Ascending aorta (tissue), 2 donors: ENCODE measurements around the gene DCANP1. TPM values are rescaled to one million over a fixed set of nuclear protein-coding genes. Genes with fewer than 3 reads are reported as not detected.

Experiments used
- DNase-seq, 2 donors: peaks; one replicate each; pipeline ENCODE4 v3.0.0-alpha.2; 2019; ENCODE audit warnings: low spot score in 2 of 2
- H3K27ac ChIP-seq, 2 donors: fragments of 200-600 bp; sonication (generic); one replicate each; pipeline ENCODE4 v1.5.1; 2016 to 2017; ENCODE audit warnings: mild to moderate bottlenecking in 1 of 2
- H3K27me3 ChIP-seq: fragments of 200-600 bp; sonication (generic); one replicate; pipeline ENCODE4 v1.5.1; 2017
- H3K36me3 ChIP-seq, 2 donors: fragments of 200-600 bp; sonication (generic); one replicate each; pipeline ENCODE4 v1.5.1; 2016
- H3K4me1 ChIP-seq, 2 donors: fragments of 200-600 bp; sonication (generic); one replicate each; pipeline ENCODE4 v1.5.1; 2016 to 2017; ENCODE audit warnings: mild to moderate bottlenecking in 1 of 2
- H3K4me3 ChIP-seq, 2 donors: fragments of 200-600 bp; sonication (generic); one replicate each; pipeline ENCODE4 v1.5.1; 2016 to 2017; ENCODE audit warnings: mild to moderate bottlenecking in 1 of 2
- H3K9me3 ChIP-seq, 2 donors: fragments of 200-600 bp; sonication (generic); one replicate each; pipeline ENCODE4 v1.5.1; 2016
- intact Hi-C: fragments of 100-400 bp; cut with DNase I; formaldehyde crosslinking; loops from one replicate; pipeline ENCODE4 v1.15.1; 2023
- total RNA-seq: library from RNA; depleted of rRNA; stranded (reverse); fragments of >200 nt; gene quantifications from one replicate; pipeline ENCODE4 v1.1.0, GENCODE V29; 2016
- TF ChIP-seq, protein P1 (sequence below), 3 experiments: fragments of 200-600 bp in 2 of 3; fragments of 450-650 bp in 1 of 3; sonication (generic) in 2 of 3; IDR thresholded peaks; one replicate each; pipeline ENCODE4 v1.5.1; 2016 to 2019; ENCODE audit warnings: antibody characterized with exemption in 3 of 3, mild to moderate bottlenecking in 1 of 3, moderate library complexity in 1 of 3

Gene DCANP1
- total RNA-seq, 1 donor from 2014 or later = not detected

DNA sequence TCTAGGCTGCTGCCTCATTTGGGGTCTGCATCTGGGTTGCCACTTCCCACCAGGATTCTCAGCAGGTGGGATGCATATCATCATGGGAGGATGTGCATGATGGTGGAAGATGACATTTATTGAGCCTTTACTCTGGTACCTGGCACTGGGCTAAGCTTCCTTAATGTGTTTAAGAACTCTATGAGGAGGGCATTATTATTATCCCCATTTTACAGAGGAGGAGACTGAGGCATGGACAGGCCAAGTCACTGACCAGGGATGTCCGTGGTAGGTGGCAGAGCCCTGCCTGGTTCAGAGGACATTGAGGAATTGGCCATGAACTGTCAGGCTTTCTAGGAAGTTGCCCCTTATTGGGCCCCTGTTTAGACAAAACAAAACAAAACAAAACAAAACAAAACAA, 36.1 kb upstream of the DCANP1 start:
- Histone ChIP-seq H3K27ac (no peak overlapping the region), H3K4me3 (no peak overlapping the region), H3K27me3 (no peaks in the 10 kb centered on the region), H3K4me1 (peaks cover 0 to 3% of the 10 kb centered on the region in 2 donors), H3K9me3 (no peaks in the 10 kb centered on the region), H3K36me3 (no peaks in the 10 kb centered on the region)
- TF ChIP-seq, protein P1, sequence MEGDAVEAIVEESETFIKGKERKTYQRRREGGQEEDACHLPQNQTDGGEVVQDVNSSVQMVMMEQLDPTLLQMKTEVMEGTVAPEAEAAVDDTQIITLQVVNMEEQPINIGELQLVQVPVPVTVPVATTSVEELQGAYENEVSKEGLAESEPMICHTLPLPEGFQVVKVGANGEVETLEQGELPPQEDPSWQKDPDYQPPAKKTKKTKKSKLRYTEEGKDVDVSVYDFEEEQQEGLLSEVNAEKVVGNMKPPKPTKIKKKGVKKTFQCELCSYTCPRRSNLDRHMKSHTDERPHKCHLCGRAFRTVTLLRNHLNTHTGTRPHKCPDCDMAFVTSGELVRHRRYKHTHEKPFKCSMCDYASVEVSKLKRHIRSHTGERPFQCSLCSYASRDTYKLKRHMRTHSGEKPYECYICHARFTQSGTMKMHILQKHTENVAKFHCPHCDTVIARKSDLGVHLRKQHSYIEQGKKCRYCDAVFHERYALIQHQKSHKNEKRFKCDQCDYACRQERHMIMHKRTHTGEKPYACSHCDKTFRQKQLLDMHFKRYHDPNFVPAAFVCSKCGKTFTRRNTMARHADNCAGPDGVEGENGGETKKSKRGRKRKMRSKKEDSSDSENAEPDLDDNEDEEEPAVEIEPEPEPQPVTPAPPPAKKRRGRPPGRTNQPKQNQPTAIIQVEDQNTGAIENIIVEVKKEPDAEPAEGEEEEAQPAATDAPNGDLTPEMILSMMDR (IDR thresholded peaks at IDR 0.05) = no peak
- no peak for DNase-seq
- intact Hi-C loops = no loop called here

GRCh38 chr5:135482381-135482933, 35.3 kb upstream of the DCANP1 start:
- H3K4me1 ChIP-seq = no peaks in the 10 kb centered on the region
- TF ChIP-seq, protein P1 (IDR thresholded peaks at IDR 0.05) = no peak
- H3K36me3 ChIP-seq = no peaks in the 10 kb centered on the region
- intact Hi-C loops = no loop called here
- H3K4me3 ChIP-seq = no peak overlapping the region
- no peaks in the 10 kb centered on the region for H3K27me3 ChIP-seq
- H3K27ac ChIP-seq = no peak overlapping the region
- DNase-seq = no peak
- H3K9me3 ChIP-seq = no peaks in the 10 kb centered on the region

- H3K36me3 ChIP-seq = no peaks in the 10 kb centered on the region
- intact Hi-C loops = no loop called here
- no peak overlapping the region for H3K27ac ChIP-seq
- no peaks in the 10 kb centered on the region for H3K4me1 ChIP-seq
- TF ChIP-seq, protein P1 (IDR thresholded peaks at IDR 0.05) = no peak
- H3K27me3 ChIP-seq = no peaks in the 10 kb centered on the region
- H3K9me3 ChIP-seq = no peaks in the 10 kb centered on the region
- DNase-seq = no peak
- no peak overlapping the region for H3K4me3 ChIP-seq
Measured at GRCh38 chr5:135481909-135482311, 34.8 kb upstream of the DCANP1 start.

DNA sequence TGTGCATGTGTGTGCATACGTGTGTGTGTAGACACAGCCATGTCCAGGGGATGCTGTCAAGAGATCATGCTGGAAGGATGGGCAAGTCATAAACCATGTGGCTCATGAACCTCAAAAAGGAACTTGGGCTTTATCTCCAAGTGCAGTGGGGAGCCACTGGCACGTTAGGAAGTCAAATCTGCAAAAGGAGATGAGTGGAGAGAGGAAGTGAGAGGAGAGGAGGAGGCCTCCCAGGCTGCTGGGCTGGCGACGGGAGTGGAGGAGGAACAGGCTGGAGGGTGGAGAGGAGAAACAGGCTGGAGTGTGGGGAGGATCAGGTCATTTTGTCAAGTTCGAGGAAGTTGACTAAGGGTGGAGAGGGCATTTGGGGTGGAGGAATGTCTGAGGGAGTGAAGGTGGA, 34.2 kb upstream of the DCANP1 start:
- intact Hi-C loops = no loop called here
- H3K4me3 ChIP-seq = no peak overlapping the region
- no peaks in the 10 kb centered on the region for H3K4me1 ChIP-seq
- H3K27me3 ChIP-seq = no peaks in the 10 kb centered on the region
- DNase-seq = no peak
- H3K36me3 ChIP-seq = no peaks in the 10 kb centered on the region
- H3K27ac ChIP-seq = no peak overlapping the region
- TF ChIP-seq, protein P1 (IDR thresholded peaks at IDR 0.05) = no peak
- H3K9me3 ChIP-seq = no peaks in the 10 kb centered on the region

DNA sequence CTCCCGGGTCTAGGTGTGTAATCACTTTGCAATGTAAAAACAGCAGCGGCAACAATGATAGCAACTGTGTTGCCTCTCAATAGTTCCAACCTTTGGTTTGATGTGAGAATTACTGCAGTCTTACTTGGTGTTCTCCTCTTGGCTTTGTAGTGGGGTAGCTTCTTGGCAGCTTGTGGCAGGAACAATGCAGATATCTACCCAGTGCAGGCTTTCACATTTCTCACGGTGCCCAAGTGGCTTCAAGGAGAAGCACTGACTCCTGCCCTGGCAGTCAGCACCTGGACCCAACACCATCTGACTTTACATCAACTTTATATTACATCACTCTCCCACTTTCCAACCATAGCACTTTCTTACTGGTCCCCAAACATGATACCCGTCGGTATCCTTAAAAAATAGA, 33.4 kb upstream of the DCANP1 start:
- no peaks in the 10 kb centered on the region for H3K27me3 ChIP-seq
- H3K4me1 ChIP-seq = no peaks in the 10 kb centered on the region
- no peaks in the 10 kb centered on the region for H3K36me3 ChIP-seq
- H3K27ac ChIP-seq = no peak overlapping the region
- intact Hi-C loops = no loop called here
- no peak for DNase-seq
- TF ChIP-seq, protein P1 (IDR thresholded peaks at IDR 0.05) = no peak
- H3K9me3 ChIP-seq = no peaks in the 10 kb centered on the region
- H3K4me3 ChIP-seq = no peak overlapping the region

- Histone ChIP-seq H3K27me3 (no peaks in the 10 kb centered on the region), H3K36me3 (no peaks in the 10 kb centered on the region), H3K9me3 (no peaks in the 10 kb centered on the region), H3K27ac (no peak overlapping the region), H3K4me3 (no peak overlapping the region), H3K4me1 (no peaks in the 10 kb centered on the region)
- DNase-seq = no peak
- intact Hi-C loops = no loop called here
- TF ChIP-seq, protein P1 (IDR thresholded peaks at IDR 0.05) = no peak
Measured at GRCh38 chr5:135478938-135479337, 31.8 kb upstream of the DCANP1 start.
